Loucy (cell line): ENCODE results near the gene ADAMTS15.

Experiments used
- EZH2phosphoT487 ChIP-seq: fragments of 200-600 bp; IDR thresholded peaks from 2 replicates; pipeline ENCODE4 v1.6.1; 2018; ENCODE audit warnings: antibody characterized with exemption, mild to moderate bottlenecking, moderate library complexity, borderline replicate concordance
- TF ChIP-seq, protein P1 (sequence below): fragments of 200-600 bp; sonication (generic); conservative IDR thresholded peaks from 2 replicates; pipeline ENCODE4 v1.5.1; 2014; ENCODE audit warnings: mild to moderate bottlenecking, antibody characterized with exemption, low read length

DNA sequence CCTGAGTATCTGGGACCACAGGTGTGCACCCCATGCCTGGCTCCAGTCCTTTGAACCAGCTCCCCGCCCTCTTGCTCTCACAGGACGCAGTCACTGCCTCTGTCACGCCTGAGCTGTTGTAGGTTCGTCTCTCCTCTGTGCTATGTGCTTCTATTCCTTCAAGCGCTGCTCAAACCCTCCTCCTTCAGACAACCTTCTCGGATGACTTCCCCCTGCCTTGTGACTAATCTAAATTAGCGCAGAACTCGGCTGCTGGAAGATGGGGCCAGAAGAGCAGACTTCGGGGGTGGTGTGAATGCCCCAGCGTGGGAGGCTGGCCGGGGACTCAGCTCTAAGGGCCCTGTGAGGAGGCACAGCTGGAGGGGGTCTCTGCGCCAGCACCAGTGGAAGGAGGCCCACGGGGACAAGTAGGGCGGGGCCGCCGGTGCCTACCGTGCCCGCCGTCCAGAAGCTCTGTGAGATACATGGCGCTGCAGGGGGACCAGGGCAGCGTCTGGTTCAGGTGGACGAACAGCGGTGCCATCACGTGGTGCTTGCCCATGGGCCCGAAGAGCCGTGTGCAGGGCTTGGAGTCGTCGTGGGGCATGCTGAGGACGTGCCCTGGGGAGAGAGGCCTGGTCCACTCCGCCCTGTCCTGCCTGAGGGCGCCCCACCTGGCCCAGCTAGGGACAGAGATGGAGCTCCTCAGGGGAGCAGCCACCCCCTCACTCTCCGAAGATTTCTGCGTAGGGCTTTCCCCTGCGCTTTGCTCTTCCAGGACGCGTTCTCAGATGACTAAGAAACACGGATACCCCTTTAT is 32.5 kb upstream of the ADAMTS15 start:
- TF ChIP-seq, protein P1, sequence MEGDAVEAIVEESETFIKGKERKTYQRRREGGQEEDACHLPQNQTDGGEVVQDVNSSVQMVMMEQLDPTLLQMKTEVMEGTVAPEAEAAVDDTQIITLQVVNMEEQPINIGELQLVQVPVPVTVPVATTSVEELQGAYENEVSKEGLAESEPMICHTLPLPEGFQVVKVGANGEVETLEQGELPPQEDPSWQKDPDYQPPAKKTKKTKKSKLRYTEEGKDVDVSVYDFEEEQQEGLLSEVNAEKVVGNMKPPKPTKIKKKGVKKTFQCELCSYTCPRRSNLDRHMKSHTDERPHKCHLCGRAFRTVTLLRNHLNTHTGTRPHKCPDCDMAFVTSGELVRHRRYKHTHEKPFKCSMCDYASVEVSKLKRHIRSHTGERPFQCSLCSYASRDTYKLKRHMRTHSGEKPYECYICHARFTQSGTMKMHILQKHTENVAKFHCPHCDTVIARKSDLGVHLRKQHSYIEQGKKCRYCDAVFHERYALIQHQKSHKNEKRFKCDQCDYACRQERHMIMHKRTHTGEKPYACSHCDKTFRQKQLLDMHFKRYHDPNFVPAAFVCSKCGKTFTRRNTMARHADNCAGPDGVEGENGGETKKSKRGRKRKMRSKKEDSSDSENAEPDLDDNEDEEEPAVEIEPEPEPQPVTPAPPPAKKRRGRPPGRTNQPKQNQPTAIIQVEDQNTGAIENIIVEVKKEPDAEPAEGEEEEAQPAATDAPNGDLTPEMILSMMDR: no peak
- no peak for TF ChIP-seq EZH2phosphoT487
